ENCODE results near the gene PCNX2. TPM values are rescaled to one million over a fixed set of nuclear protein-coding genes. Genes with fewer than 3 reads are reported as not detected.

PCNX2 gene
- total and polyA plus RNA-seq, 10 of the 15 experiments (the other 5 are each of a cell fraction or from before 2014, with no cell fraction given), result 2.1 to 16.4 (median 8.1) TPM

GRCh38 chr1:232969799-232970198, 325.7 kb downstream of the PCNX2 start:
- H3K36me3 ChIP-seq (ENCODE audit: control insufficient read depth in 2 of 2, insufficient read depth in 2 of 2, low read length in 1 of 2), result peaks cover 8 to 16% of the 10 kb centered on the region in 2 experiments
- no peaks in the 10 kb centered on the region for H4K20me1 ChIP-seq (ENCODE audit: control insufficient read depth, insufficient read depth)
- POLR2A ChIA-PET, result no interaction called here
- CTCF ChIA-PET, result interaction anchor here (0.6 kb wide), 1 partner anchor 394 kb away, joined by 4 read pairs; no protein-coding TSS in a partner anchor
- H3K4me3 ChIP-seq, result no peak overlapping the region
- no peak overlapping the region for H3K4me2 ChIP-seq (ENCODE audit: control insufficient read depth, insufficient read depth)
- RAD21 ChIA-PET (ENCODE audit: unreplicated experiment), result no interaction called here
- H3K9me3 ChIP-seq (replicated peaks; ENCODE audit: control insufficient read depth, insufficient read depth, low read length), result peaks cover 13% of the 10 kb centered on the region
- in situ Hi-C loops (cut with MboI), result no loop called here
- no peak overlapping the region for H2AFZ ChIP-seq (ENCODE audit: control insufficient read depth, low read depth, low read length)
- no peaks in the 10 kb centered on the region for H3K4me1 ChIP-seq (ENCODE audit: control insufficient read depth, insufficient read depth, low read length)
- H3K27me3 ChIP-seq (replicated peaks in 1 of 2; ENCODE audit: control insufficient read depth in 2 of 2, insufficient read depth in 2 of 2, low read length in 1 of 2), result no peaks in the 10 kb centered on the region
- H3K79me2 ChIP-seq (ENCODE audit: control insufficient read depth, insufficient read depth, low read length), result no peaks in the 10 kb centered on the region
- WGBS (ENCODE audit: insufficient coverage, insufficient replicate concordance, low lambda C conversion rate, missing lambda C conversion rate), result 95% methylated on average over 5 of the region's 5 CpGs
- SMC1A ChIA-PET (ENCODE audit: uncharacterized antibody, unreplicated experiment), result no interaction called here
- ATAC-seq (no peak), FAIRE-seq (no peak), DNase-seq (ENCODE audit: low read depth, low spot score) (no peak)
- H3K9ac ChIP-seq (ENCODE audit: control insufficient read depth, insufficient read depth, low read length), result no peak overlapping the region
- intact Hi-C loops (cut with micrococcal nuclease; ENCODE audit: unreplicated experiment), result no loop called here
- no peak for TF ChIP-seq ETV6 (conservative IDR thresholded peaks at IDR 0.05 in 1 of 2, IDR thresholded peaks at IDR 0.05 in 1 of 2; ENCODE audit: borderline replicate concordance in 1 of 2, low read depth in 1 of 2)
- TF ChIP-seq SIX5 (IDR thresholded peaks at IDR 0.05; ENCODE audit: low read depth, low read length, severe bottlenecking), result no peak
- TF ChIP-seq REST (IDR thresholded peaks at IDR 0.05; ENCODE audit: low read depth, low read length), result no peak
- TF ChIP-seq NRF1 (conservative IDR thresholded peaks at IDR 0.05; ENCODE audit: low read depth, low read length), result no peak
- TF ChIP-seq EGR1 (IDR thresholded peaks at IDR 0.05; ENCODE audit: borderline replicate concordance in 1 of 2, low read depth in 2 of 2, low read length in 2 of 2), result no peak
- TF ChIP-seq ZNF274 (IDR thresholded peaks at IDR 0.05; ENCODE audit: insufficient read depth, insufficient read length), result no peak
- no peak for TF ChIP-seq TARDBP (IDR thresholded peaks at IDR 0.05; ENCODE audit: borderline replicate concordance)
- no peak for TF ChIP-seq TCF3 (IDR thresholded peaks at IDR 0.05; ENCODE audit: borderline replicate concordance, insufficient read depth, low read depth, low read length)
- no peak for TF ChIP-seq CBX3 (IDR thresholded peaks at IDR 0.05; ENCODE audit: borderline replicate concordance, low read depth)
- TF ChIP-seq EP300 (IDR thresholded peaks at IDR 0.05; ENCODE audit: borderline replicate concordance in 1 of 2, control insufficient read depth in 1 of 2, low read depth in 2 of 2, low read length in 2 of 2), result no peak
- no peak for TF ChIP-seq MYC (IDR thresholded peaks at IDR 0.05; ENCODE audit: insufficient read depth, insufficient read length, insufficient replicate concordance, low read length, severe bottlenecking)
- no peak for TF ChIP-seq HDGF (IDR thresholded peaks at IDR 0.05)
- no peak for TF ChIP-seq TAF1 (IDR thresholded peaks at IDR 0.05; ENCODE audit: borderline replicate concordance, low read depth, low read length)
- TF ChIP-seq E4F1 (IDR thresholded peaks at IDR 0.05; ENCODE audit: borderline replicate concordance, partially characterized antibody), result no peak
- no peak for TF ChIP-seq HDAC6 (IDR thresholded peaks at IDR 0.05; ENCODE audit: unreplicated experiment)
- no peak overlapping the region for H3K27ac ChIP-seq (ENCODE audit: control insufficient read depth, insufficient read depth)
- no TSS peak for BruUV-seq (replicated peaks)

All from GM12878 (cell line).